ENCODE data around the gene ABCC8. TPM values are rescaled to one million over a fixed set of nuclear protein-coding genes. Genes with fewer than 3 reads are reported as not detected.

Gene ABCC8
- total and polyA plus RNA-seq, 2 of the 8 experiments (the other 6 are each of a cell fraction or from before 2014, with no cell fraction given): 3.7 to 4.9 TPM

DNA sequence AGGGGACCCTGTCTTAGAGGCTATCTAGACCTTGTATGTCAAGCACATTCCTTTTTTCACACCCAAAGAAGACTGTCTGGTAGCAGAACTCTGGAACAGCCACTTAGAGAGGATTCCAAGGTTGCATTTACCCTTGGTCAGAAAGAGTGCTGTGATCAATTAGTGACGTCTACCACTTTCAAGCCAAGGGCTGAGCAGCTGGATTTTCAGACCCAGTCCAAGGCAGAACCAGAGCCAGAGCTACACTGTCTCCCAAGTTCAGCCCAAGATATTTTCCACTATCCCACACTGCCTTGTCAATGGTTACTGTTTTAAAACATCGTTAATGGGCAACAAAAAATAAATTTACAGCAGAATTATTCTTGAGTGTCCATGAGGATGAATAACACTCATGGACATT lies 24.0 kb downstream of the ABCC8 start (continued):
- TF ChIP-seq, protein P1, sequence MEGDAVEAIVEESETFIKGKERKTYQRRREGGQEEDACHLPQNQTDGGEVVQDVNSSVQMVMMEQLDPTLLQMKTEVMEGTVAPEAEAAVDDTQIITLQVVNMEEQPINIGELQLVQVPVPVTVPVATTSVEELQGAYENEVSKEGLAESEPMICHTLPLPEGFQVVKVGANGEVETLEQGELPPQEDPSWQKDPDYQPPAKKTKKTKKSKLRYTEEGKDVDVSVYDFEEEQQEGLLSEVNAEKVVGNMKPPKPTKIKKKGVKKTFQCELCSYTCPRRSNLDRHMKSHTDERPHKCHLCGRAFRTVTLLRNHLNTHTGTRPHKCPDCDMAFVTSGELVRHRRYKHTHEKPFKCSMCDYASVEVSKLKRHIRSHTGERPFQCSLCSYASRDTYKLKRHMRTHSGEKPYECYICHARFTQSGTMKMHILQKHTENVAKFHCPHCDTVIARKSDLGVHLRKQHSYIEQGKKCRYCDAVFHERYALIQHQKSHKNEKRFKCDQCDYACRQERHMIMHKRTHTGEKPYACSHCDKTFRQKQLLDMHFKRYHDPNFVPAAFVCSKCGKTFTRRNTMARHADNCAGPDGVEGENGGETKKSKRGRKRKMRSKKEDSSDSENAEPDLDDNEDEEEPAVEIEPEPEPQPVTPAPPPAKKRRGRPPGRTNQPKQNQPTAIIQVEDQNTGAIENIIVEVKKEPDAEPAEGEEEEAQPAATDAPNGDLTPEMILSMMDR (IDR thresholded peaks at IDR 0.05; ENCODE audit: control extremely low read depth in 1 of 3, insufficient read depth in 1 of 3, low read depth in 1 of 3, low read length in 3 of 3): no peak
